ENCODE measurements around the gene ZER1. TPM values are rescaled to one million over a fixed set of nuclear protein-coding genes. Genes with fewer than 3 reads are reported as not detected.
"Not testable (repeated sequence)": the region's sequence is repeated elsewhere in the genome, so short reads cannot be mapped to it uniquely, and the experiment has no call there.

ZER1 gene
- total RNA-seq, 4 donors from 2014 or later = 63.6 to 115 (median 105) TPM

DNA sequence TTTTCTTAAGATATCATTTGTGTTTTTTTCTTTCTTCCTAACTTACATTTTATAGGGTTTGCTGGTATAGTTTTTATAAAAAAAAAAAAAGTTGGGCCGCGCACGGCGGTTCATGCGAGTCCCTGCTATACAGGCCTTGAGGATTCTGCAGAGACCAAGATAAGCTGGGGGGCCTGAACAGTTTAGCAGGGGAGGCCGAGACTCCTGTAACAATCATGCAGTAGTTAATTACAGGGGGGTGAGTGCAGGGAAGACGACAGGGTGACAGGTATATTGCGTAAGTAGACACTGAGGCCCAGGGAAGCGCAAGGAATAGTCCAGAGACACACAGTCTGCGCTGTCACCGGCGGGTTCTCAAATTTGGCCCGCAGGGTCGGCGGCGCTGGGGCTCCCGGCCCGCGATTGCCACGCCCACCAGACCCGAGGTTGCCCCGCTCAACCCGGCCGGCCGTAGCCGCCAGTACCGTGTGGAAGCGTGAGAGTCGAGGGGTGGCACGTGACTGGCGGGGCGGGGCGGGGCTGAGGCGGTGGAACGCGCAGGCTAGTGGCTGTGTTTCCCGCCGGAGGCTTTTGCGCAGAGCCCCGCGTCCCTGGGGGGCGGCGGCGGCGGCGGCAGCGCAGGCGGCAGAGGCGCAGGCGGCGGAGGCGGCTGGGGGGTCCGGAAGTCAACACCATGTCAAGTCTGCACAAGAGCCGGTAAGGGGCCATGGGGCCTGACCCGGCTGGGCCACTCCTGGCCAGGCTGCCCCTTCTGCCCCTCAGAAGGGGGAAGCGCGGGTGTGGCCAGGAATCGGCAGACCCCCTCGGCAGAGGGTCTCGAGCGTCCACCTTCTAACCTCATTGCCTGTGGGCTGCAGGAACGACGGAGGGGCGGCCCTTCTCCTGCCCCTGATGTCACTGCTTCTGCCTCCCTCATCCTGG lies 15.2 kb upstream of the ZER1 start, which contains the start of gene TBC1D13:
Gene TBC1D13 (plus strand): TSS at position 573 of the 921 bp plus-strand sequence. CDS start 101 bp downstream, at position 674.
- Histone ChIP-seq H3K27me3 (no peaks in the 10 kb centered on the region), H3K9me3 (no peaks in the 10 kb centered on the region), H3K36me3 (peaks cover 0 to 17% of the 10 kb centered on the region in 2 donors), H3K4me3 (peak within 1 kb of the TSS; percentile 81 to 99 (median 90)), H3K27ac (peak within 1 kb of the TSS; percentile 89 to 96 (median 90)), H3K4me1 (peaks cover 16 to 25% of the 10 kb centered on the region in 2 donors)
- ATAC-seq = peak; percentile 89 to 93
- DNase-seq = peak; percentile 88 to 91
- in situ Hi-C loops (cut with MboI; ENCODE audit: low sequenced_read_pairs in 4 of 4) = no loop called here
- intact Hi-C loops (cut with DNase I; ENCODE audit: low total_unique reads) = loop anchor here (1.0 to 5.0 kb wide), 3 partner anchors 16 to 95 kb away; partner anchors contain the start of genes ENDOG, KYAT1, LRRC8A and ZER1
- TF ChIP-seq POLR2A (IDR thresholded peaks at IDR 0.05) = peak; percentile 76 to 77
- TF ChIP-seq, protein P1, sequence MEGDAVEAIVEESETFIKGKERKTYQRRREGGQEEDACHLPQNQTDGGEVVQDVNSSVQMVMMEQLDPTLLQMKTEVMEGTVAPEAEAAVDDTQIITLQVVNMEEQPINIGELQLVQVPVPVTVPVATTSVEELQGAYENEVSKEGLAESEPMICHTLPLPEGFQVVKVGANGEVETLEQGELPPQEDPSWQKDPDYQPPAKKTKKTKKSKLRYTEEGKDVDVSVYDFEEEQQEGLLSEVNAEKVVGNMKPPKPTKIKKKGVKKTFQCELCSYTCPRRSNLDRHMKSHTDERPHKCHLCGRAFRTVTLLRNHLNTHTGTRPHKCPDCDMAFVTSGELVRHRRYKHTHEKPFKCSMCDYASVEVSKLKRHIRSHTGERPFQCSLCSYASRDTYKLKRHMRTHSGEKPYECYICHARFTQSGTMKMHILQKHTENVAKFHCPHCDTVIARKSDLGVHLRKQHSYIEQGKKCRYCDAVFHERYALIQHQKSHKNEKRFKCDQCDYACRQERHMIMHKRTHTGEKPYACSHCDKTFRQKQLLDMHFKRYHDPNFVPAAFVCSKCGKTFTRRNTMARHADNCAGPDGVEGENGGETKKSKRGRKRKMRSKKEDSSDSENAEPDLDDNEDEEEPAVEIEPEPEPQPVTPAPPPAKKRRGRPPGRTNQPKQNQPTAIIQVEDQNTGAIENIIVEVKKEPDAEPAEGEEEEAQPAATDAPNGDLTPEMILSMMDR (IDR thresholded peaks at IDR 0.05 in 4 of 5, conservative IDR thresholded peaks at IDR 0.05 in 1 of 5) = no peak

DNA sequence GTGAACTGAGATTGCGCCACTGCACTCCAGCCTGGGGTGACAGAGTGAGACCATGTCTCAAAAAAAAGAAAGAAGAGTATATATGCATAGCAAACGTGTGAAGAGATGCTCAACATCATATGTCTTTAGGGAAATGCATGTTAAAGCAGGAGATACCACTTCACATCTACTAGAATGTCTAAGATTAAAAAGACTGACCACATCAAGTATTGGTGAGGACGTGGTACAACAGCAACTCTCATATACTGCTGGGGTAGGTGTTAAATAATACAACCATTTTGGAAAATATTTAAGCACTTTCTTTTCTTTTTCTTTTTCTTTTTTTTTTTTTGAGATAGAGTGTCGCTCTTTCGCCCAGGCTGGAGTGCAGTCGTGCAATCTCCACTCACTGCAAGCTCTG lies 13.7 kb upstream of the ZER1 start:
- no peak overlapping the region for H3K4me3 ChIP-seq
- intact Hi-C loops (cut with DNase I; ENCODE audit: low total_unique reads) = loop anchor here (5.0 kb wide), 1 partner anchor 97 kb away; the partner anchor contains the start of genes KYAT1 and LRRC8A
- peaks cover 16 to 25% of the 10 kb centered on the region in 2 donors for H3K4me1 ChIP-seq
- H3K36me3 ChIP-seq = peaks cover 0 to 2% of the 10 kb centered on the region in 2 donors
- DNase-seq (no peak), ATAC-seq (no peak)
- H3K27ac ChIP-seq = no peak overlapping the region
- no peak for TF ChIP-seq POLR2A (IDR thresholded peaks at IDR 0.05)
- TF ChIP-seq, protein P1 (IDR thresholded peaks at IDR 0.05 in 4 of 5, conservative IDR thresholded peaks at IDR 0.05 in 1 of 5) = no peak
- in situ Hi-C loops (cut with MboI; ENCODE audit: low sequenced_read_pairs in 4 of 4) = no loop called here
- H3K9me3 ChIP-seq = no peaks in the 10 kb centered on the region
- H3K27me3 ChIP-seq = no peaks in the 10 kb centered on the region

DNA sequence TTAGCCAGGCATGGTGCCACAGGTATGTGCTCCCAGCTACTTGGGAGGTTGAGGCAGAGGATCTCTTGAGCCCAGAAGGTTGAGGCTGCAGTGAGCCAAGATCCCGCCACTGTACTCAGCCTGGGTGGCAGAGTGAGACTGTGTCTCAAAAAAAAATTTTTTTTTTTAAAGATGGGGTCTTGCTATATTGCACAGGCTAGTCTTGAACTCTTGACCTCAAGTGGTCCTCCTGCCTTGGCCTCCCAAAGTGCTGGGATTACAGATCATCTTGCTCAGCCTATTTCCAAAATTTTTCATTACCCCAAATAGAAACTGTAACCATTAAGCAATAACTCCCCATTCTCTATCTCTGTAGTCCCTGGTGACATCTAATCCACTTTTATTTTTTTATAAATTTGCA lies 10.9 kb upstream of the ZER1 start:
- ATAC-seq (no peak), DNase-seq (no peak)
- Histone ChIP-seq H3K27ac (peak overlapping the region; percentile 81 to 90 (median 84)), H3K9me3 (no peaks in the 10 kb centered on the region), H3K4me3 (no peak overlapping the region), H3K36me3 (no peaks in the 10 kb centered on the region), H3K4me1 (peaks cover 7 to 13% of the 10 kb centered on the region in 2 donors), H3K27me3 (no peaks in the 10 kb centered on the region)
- TF ChIP-seq, protein P1 (IDR thresholded peaks at IDR 0.05 in 4 of 5, conservative IDR thresholded peaks at IDR 0.05 in 1 of 5) = no peak
- no peak for TF ChIP-seq POLR2A (IDR thresholded peaks at IDR 0.05)
- intact Hi-C loops (cut with DNase I; ENCODE audit: low total_unique reads) = no loop called here
- in situ Hi-C loops (cut with MboI; ENCODE audit: low sequenced_read_pairs in 4 of 4) = no loop called here

DNA sequence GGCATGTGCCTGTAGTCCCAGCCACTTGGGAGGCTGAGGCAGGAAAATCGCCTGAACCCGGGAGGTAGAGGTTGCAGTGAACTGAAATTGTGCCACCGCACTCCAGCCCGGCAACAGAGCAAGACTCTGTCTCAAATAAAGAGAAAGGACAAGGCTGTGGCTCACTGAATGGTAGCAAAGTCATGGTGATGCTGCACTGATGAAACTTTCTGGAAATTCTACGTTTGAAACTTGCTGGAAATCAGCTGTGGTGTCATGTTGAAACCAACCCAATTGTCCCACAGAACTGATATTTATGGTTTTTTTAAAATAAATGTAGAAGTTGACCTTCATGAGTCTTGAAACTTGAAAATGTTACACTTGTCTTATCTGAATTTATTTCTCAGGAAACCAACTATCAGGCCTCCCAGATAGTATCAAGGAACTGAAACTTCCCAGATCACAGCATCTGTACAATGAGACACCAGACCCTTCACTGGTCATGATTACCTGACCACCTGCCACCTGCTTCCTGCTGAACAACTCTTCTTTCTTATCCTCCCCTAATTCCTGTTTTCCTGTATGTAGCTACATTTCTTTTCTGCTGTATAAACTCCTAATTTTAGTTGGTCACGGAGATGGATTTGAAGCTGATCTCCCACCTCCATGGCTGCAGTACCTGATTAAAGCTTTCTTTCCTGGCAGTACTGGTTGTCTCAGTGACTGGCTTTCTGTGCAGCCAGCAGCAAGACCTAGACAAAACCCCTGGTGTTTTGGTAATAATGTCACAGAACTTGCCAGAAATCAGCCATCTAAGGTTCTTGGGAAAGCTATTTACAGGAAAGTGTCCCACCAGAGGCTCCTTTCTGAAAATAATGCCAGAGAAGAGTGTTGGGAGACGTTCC lies 9.7 kb upstream of the ZER1 start:
- H3K4me1 ChIP-seq = peaks cover 4% of the 10 kb centered on the region in 2 donors
- no peak for TF ChIP-seq POLR2A (IDR thresholded peaks at IDR 0.05)
- TF ChIP-seq, protein P1 (IDR thresholded peaks at IDR 0.05 in 4 of 5, conservative IDR thresholded peaks at IDR 0.05 in 1 of 5) = no peak
- intact Hi-C loops (cut with DNase I; ENCODE audit: low total_unique reads) (no loop called here), in situ Hi-C loops (cut with MboI; ENCODE audit: low sequenced_read_pairs in 4 of 4) (no loop called here)
- no peaks in the 10 kb centered on the region for H3K27me3 ChIP-seq
- no peaks in the 10 kb centered on the region for H3K9me3 ChIP-seq
- ATAC-seq (no peak), DNase-seq (no peak)
- H3K27ac ChIP-seq = no peak overlapping the region
- H3K4me3 ChIP-seq = no peak overlapping the region
- H3K36me3 ChIP-seq = no peaks in the 10 kb centered on the region

DNA sequence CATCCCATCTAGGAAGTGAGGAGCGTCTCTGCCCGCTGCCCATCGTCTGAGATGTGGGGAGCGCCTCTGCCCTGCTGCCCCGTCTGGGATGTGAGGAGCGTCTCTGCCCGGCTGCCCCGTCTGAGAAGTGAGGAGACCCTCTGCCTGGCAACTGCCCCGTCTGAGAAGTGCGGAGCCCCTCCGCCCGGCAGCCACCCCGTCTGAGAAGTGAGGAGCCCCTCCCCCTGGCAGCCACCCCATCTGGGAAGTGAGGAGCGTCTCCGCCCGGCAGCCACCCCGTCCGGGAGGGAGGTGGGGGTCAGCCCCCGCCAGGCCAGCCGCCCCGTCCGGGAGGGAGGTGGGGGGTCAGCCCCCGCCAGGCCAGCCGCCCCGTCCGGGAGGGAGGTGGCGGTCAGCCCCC lies 8.4 kb upstream of the ZER1 start:
- intact Hi-C loops (cut with DNase I; ENCODE audit: low total_unique reads); DNase-seq: not testable (repeated sequence)

More for the DNA sequence above, 8.4 kb upstream of the ZER1 start:
- in situ Hi-C loops (cut with MboI; ENCODE audit: low sequenced_read_pairs in 4 of 4); H3K4me3 ChIP-seq; H3K27me3 ChIP-seq; H3K9me3 ChIP-seq; ATAC-seq; H3K27ac ChIP-seq; H3K36me3 ChIP-seq; H3K4me1 ChIP-seq: not testable (repeated sequence)

Measured in gastrocnemius medialis (tissue), 4 donors.